ENCODE measurements around the gene RPL29.
"Not testable (repeated sequence)": the region's sequence is repeated elsewhere in the genome, so short reads cannot be mapped to it uniquely, and the experiment has no call there.

The RPL29 gene

GRCh38 chr3:52005571-52005986 is 9.9 kb upstream of the RPL29 start:
- peak in 1 of 2 experiments; percentile 48 for DNase-seq

- DNase-seq = no peak
Measured at GRCh38 chr3:52004906-52005395, 9.3 kb upstream of the RPL29 start.

GRCh38 chr3:52004163-52004787 is 8.6 kb upstream of the RPL29 start:
- peak in 1 of 2 experiments; percentile 52 for DNase-seq

- no peak for DNase-seq
Measured at GRCh38 chr3:52002748-52003147, 7.1 kb upstream of the RPL29 start.

- peak; percentile 39 to 66 for DNase-seq
Measured at GRCh38 chr3:52001443-52001974, 5.8 kb upstream of the RPL29 start.

- no peak for DNase-seq
Measured at GRCh38 chr3:51999846-52000245, 4.2 kb upstream of the RPL29 start.

GRCh38 chr3:51998774-51999173 is 3.1 kb upstream of the RPL29 start:
- DNase-seq = no peak

- DNase-seq = no peak
Measured at GRCh38 chr3:51997935-51998596, 2.4 kb upstream of the RPL29 start.

- DNase-seq = no peak
Measured at GRCh38 chr3:51997172-51997571, 1.5 kb upstream of the RPL29 start.

- no peak for DNase-seq
Measured at GRCh38 chr3:51994530-51994929, 1.2 kb downstream of the RPL29 start.

GRCh38 chr3:51993657-51994056 is 2.0 kb downstream of the RPL29 start:
- not testable (repeated sequence) for DNase-seq

GRCh38 chr3:51992017-51992682 is 3.5 kb downstream of the RPL29 start:
- no peak for DNase-seq

GRCh38 chr3:51990501-51990971 is 5.2 kb downstream of the RPL29 start:
- DNase-seq = not testable (repeated sequence)

GRCh38 chr3:51988286-51989146 is 7.2 kb downstream of the RPL29 start:
- DNase-seq = no peak

- no peak for DNase-seq
Measured at GRCh38 chr3:51987568-51987967, 8.1 kb downstream of the RPL29 start.

GRCh38 chr3:51986010-51986947 is 9.4 kb downstream of the RPL29 start:
- no peak for DNase-seq

GRCh38 chr3:51985063-51985462 is 10.6 kb downstream of the RPL29 start:
- no peak for DNase-seq

GRCh38 chr3:51984269-51984647 is 11.4 kb downstream of the RPL29 start:
- DNase-seq = no peak

- DNase-seq = no peak
Measured at GRCh38 chr3:51983578-51984268, 12.0 kb downstream of the RPL29 start.

GRCh38 chr3:51982838-51983577 is 12.7 kb downstream of the RPL29 start, which contains the start of gene ACY1:
Gene ACY1 (plus strand): TSS chr3:51983535. CDS start chr3:51984065, 530 bp downstream.
- peak in 1 of 2 experiments; percentile 56 for DNase-seq

All from NCI-H446 (cell line).